DOHH2 (cell line): ENCODE results near the gene OVCA2.

ENCODE experiments used
- EZH2phosphoT487 ChIP-seq: fragments of 200-600 bp; sonication (generic); IDR thresholded peaks from 2 replicates; pipeline ENCODE4 v1.6.1; 2017; ENCODE audit warnings: borderline replicate concordance, mild to moderate bottlenecking, antibody characterized with exemption, low read length, moderate library complexity, mixed read lengths
- TF ChIP-seq, protein P1 (sequence below): fragments of 200-600 bp; sonication (generic); IDR thresholded peaks from one replicate; pipeline ENCODE4 v1.5.1; 2014; ENCODE audit warnings: antibody characterized with exemption, mild to moderate bottlenecking, low read depth, low read length; ENCODE audit not compliant: poor library complexity, severe bottlenecking

DNA sequence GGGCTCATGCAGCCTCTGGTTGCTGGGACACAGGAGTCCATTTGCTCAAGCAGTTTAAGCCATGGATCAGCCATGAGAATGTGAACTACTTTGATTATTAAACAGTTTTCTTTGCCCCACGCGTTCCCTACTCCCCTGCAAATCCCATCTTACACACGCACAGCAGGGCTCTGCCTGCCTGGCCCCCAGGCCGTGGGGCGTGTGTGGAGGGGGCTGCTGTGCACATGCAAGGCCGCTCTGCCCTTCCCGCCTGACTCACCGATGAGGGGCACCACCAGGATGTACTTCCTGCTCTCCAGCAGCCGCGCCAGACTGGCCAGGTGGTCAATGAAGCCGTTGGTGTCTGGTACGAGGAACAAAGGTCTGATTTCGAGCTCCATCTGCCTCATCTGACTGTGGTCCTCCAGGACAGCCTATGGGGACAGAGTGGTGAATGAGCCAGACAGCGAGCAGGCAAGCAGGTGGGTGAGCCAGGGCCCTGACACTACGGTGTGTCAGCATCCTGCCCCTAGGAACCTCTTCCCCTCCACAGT, 26.8 kb downstream of the OVCA2 start:
- TF ChIP-seq, protein P1, sequence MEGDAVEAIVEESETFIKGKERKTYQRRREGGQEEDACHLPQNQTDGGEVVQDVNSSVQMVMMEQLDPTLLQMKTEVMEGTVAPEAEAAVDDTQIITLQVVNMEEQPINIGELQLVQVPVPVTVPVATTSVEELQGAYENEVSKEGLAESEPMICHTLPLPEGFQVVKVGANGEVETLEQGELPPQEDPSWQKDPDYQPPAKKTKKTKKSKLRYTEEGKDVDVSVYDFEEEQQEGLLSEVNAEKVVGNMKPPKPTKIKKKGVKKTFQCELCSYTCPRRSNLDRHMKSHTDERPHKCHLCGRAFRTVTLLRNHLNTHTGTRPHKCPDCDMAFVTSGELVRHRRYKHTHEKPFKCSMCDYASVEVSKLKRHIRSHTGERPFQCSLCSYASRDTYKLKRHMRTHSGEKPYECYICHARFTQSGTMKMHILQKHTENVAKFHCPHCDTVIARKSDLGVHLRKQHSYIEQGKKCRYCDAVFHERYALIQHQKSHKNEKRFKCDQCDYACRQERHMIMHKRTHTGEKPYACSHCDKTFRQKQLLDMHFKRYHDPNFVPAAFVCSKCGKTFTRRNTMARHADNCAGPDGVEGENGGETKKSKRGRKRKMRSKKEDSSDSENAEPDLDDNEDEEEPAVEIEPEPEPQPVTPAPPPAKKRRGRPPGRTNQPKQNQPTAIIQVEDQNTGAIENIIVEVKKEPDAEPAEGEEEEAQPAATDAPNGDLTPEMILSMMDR: no peak
- no peak for TF ChIP-seq EZH2phosphoT487
